Ishikawa (cell line): ENCODE results near the gene FGF18.
A peak's percentile ranks its signal among the peaks of the same experiment; 100 is the strongest.

Experiments used
- CEBPB ChIP-seq: IDR thresholded peaks from 2 replicates; pipeline ENCODE4 v1.6.1; 2012
- CREB1 ChIP-seq: IDR thresholded peaks from 2 replicates; pipeline ENCODE4 v1.6.1; 2012; ENCODE audit warnings: low read depth
- EGR1 ChIP-seq: IDR thresholded peaks from 2 replicates; pipeline ENCODE4 v1.6.1; 2012
- EP300 ChIP-seq: IDR thresholded peaks from 2 replicates; pipeline ENCODE4 v1.6.1; 2012; ENCODE audit warnings: borderline replicate concordance
- FOXM1 ChIP-seq: IDR thresholded peaks from 2 replicates; pipeline ENCODE4 v1.6.1; 2012; ENCODE audit warnings: low read depth, borderline replicate concordance
- NFIC ChIP-seq: IDR thresholded peaks from 2 replicates; pipeline ENCODE4 v1.6.1; 2012
- RAD21 ChIP-seq: IDR thresholded peaks from 2 replicates; pipeline ENCODE4 v1.6.1; 2012; ENCODE audit warnings: low read depth
- TAF1 ChIP-seq: IDR thresholded peaks from 2 replicates; pipeline ENCODE4 v1.6.1; 2012; ENCODE audit warnings: low read depth, mild to moderate bottlenecking
- TCF12 ChIP-seq: IDR thresholded peaks from 2 replicates; pipeline ENCODE4 v1.6.1; 2012; ENCODE audit warnings: low read depth
- TEAD4 ChIP-seq: IDR thresholded peaks from 2 replicates; pipeline ENCODE4 v1.6.1; 2012
- YY1 ChIP-seq: IDR thresholded peaks from 2 replicates; pipeline ENCODE4 v1.6.1; 2012; ENCODE audit warnings: low read depth
- ZBTB7A ChIP-seq: IDR thresholded peaks from 2 replicates; pipeline ENCODE4 v1.6.1; 2012; ENCODE audit warnings: low read depth
- TF ChIP-seq, protein P1 (sequence below): IDR thresholded peaks from 2 replicates; pipeline ENCODE4 v1.6.1; 2012
- TF ChIP-seq, protein P2 (sequence below): IDR thresholded peaks from 2 replicates; pipeline ENCODE4 v1.6.1; 2012
- TF ChIP-seq, protein P3 (sequence below): IDR thresholded peaks from 2 replicates; pipeline ENCODE4 v1.6.1; 2012; ENCODE audit warnings: low read depth, mild to moderate bottlenecking

The FGF18 gene

DNA sequence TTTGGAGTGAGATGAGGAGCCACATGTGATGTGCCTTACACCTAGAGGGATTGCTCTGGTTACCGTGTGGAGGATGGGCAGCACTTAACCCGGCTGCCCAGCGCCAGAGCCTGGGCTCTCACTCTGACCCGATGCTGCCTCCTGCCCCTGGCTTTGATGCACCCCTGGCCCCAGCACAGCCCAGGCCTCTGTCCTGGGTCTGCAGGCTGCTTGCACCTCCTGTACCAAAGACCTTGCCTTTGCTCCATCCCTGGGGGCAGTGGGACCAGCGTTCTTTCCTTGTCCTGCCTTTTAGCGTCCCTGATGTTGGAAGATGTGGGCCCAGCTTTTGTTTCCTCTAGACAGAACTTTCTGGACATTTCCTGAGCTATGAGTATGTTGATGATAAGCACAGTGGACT is 40.4 kb downstream of the FGF18 start:
- TF ChIP-seq ZBTB7A (no peak), RAD21 (no peak), CREB1 (no peak), YY1 (no peak), CEBPB (no peak), FOXM1 (no peak), EGR1 (no peak), NFIC (no peak), EP300 (no peak), TEAD4 (no peak), TCF12 (no peak), TAF1 (no peak)
- TF ChIP-seq, protein P1, sequence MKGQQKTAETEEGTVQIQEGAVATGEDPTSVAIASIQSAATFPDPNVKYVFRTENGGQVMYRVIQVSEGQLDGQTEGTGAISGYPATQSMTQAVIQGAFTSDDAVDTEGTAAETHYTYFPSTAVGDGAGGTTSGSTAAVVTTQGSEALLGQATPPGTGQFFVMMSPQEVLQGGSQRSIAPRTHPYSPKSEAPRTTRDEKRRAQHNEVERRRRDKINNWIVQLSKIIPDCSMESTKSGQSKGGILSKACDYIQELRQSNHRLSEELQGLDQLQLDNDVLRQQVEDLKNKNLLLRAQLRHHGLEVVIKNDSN = no peak
- TF ChIP-seq, protein P2, sequence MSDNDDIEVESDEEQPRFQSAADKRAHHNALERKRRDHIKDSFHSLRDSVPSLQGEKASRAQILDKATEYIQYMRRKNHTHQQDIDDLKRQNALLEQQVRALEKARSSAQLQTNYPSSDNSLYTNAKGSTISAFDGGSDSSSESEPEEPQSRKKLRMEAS = no peak
- TF ChIP-seq, protein P3, sequence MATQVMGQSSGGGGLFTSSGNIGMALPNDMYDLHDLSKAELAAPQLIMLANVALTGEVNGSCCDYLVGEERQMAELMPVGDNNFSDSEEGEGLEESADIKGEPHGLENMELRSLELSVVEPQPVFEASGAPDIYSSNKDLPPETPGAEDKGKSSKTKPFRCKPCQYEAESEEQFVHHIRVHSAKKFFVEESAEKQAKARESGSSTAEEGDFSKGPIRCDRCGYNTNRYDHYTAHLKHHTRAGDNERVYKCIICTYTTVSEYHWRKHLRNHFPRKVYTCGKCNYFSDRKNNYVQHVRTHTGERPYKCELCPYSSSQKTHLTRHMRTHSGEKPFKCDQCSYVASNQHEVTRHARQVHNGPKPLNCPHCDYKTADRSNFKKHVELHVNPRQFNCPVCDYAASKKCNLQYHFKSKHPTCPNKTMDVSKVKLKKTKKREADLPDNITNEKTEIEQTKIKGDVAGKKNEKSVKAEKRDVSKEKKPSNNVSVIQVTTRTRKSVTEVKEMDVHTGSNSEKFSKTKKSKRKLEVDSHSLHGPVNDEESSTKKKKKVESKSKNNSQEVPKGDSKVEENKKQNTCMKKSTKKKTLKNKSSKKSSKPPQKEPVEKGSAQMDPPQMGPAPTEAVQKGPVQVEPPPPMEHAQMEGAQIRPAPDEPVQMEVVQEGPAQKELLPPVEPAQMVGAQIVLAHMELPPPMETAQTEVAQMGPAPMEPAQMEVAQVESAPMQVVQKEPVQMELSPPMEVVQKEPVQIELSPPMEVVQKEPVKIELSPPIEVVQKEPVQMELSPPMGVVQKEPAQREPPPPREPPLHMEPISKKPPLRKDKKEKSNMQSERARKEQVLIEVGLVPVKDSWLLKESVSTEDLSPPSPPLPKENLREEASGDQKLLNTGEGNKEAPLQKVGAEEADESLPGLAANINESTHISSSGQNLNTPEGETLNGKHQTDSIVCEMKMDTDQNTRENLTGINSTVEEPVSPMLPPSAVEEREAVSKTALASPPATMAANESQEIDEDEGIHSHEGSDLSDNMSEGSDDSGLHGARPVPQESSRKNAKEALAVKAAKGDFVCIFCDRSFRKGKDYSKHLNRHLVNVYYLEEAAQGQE = no peak

DNA sequence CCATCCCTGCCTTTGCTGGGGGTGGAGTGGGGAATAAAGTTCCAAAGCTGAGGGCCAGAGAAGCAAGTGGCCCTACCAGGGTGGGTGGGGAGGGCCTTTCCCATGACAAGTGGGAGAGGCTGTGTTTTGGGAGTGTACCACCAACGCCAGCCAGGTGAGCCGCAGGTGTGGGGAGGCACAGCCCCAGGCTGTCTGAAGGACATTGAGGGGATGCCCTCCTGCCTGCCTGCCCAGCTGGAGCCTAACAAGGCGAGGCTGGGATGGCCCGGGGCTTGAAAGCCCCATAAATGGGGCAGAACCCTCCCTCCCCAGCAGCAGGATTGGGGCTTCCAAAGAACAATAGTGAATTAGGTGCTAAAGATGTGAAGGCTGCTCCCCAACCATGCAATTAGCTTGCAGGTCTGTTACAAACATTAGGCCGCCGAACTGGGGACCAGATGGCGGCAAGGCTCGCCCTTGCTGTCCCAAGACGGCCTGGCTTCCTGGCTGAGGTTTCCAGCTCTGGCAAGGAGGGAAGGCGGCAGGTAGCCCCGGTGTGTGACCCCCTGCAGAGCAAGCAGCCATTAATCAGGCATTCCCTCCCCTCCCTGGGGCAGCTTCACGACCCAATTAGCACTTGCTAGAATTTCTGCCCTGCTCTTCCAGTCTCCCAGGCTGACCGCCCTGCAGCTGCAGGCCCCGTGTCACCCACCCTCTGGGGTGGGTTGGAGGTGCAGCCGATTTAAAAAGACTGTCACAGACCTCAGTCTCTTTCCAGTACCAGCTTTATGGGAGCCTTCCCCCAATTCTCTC is 42.9 kb downstream of the FGF18 start:
- TF ChIP-seq TCF12 (peak; percentile 77; the same call in 1 of the 2 replicates), NFIC (peak; percentile 38; the same call in 1 of the 2 replicates), EP300 (peak; percentile 66; the same call in 1 of the 2 replicates), TEAD4 (peak; percentile 65), RAD21 (peak; percentile 4; the same call in 1 of the 2 replicates), CREB1 (no peak), FOXM1 (no peak), CEBPB (no peak), EGR1 (no peak)

DNA sequence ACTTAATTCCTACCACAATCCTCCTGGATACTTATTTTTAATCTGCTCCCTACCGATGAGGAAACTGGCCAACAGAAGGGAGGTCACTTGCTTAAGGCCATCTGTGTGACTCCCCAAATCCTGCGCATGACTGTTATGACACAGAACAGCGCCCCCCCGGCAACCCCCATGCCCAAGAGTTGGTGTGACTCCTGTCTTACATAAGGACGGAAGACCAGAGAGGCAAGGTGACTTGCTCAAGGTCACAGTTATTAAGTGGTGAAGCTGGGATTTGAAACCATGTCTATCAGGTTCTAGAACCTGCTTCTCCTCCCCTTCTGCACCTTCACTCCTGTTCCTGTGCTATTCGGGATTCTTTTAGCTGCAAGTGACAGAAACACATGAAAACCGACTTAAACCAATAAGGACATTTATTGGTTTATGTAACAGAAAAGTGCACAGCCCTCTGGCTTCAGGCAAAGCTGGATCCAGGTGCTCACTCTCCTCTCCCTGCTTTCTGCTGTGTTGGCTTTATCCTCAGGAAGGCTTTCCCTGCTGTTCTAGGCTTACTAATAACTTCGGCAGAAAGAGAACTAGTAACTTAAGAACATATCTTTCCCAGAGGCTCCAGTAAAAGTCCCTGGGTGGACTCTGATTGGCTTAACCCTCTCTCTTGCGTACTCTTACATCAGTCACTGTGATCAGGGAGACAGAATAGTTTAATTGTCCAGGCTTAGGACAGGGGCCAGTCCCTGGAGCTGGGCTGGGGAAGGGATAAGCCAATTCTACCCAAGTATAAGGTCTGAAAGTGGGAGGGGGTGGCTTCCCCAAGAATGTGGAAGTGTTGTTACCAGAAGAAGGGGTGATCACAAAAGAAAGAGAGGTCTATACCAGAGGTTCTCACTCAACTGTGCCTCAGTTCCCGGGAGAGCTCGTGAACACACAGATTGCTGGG is 43.7 kb downstream of the FGF18 start:
- no peak for TF ChIP-seq CREB1
- no peak for TF ChIP-seq NFIC
- TF ChIP-seq, protein P1 = no peak
- TF ChIP-seq RAD21 = no peak
- TF ChIP-seq FOXM1 = no peak
- no peak for TF ChIP-seq TAF1
- no peak for TF ChIP-seq TCF12
- no peak for TF ChIP-seq YY1
- TF ChIP-seq, protein P2 = no peak
- TF ChIP-seq CEBPB = no peak
- TF ChIP-seq TEAD4 = no peak
- no peak for TF ChIP-seq ZBTB7A
- TF ChIP-seq EP300 = no peak

DNA sequence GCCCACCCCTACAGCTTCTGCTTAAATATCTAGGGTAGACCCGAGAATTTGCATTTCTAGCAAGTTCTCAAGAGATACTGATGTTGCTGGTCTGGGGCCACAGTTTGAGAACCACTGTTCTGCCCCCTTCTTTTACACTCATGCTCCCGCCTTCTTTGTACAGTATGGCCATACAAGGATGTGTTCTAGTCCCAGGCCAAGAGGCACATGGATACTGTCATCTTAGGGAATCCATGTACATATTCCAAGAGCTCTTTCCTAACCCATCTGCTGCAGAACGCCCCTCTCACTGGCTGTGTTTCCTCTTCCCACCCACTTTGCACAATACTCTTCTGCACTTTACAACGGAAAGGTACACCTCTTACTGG is 44.4 kb downstream of the FGF18 start:
- no peak for TF ChIP-seq EGR1
- TF ChIP-seq EP300 = no peak
- no peak for TF ChIP-seq TCF12
- TF ChIP-seq, protein P2 = no peak
- TF ChIP-seq YY1 = no peak
- no peak for TF ChIP-seq TAF1

DNA sequence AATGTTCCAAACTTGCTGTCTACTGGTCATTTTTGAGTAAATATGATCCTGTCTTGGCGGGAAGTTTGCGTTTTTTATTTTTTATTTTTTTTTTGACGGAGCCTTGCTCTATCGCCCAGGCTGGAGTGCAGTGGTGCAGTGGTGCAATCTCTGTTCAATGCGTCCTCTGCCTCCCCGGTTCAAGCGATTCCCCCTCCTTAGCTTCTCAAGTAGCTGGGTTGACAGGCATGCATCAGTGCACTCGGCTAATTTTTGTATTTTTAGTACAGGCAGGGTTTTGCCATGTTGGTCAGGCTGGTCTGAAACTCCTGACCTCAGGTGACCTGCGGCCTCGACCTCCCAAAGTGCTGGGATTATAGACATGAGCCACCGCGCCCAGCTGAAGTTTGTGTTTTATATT is 45.4 kb downstream of the FGF18 start:
- TF ChIP-seq CREB1 = no peak
- TF ChIP-seq EP300 = no peak
- TF ChIP-seq, protein P2 = no peak
- TF ChIP-seq RAD21 = no peak
- TF ChIP-seq NFIC = no peak
- no peak for TF ChIP-seq CEBPB
- TF ChIP-seq, protein P1 = no peak
- TF ChIP-seq EGR1 = no peak
- TF ChIP-seq FOXM1 = no peak
- no peak for TF ChIP-seq ZBTB7A
- no peak for TF ChIP-seq YY1
- no peak for TF ChIP-seq TEAD4
